ENCODE data around the gene ADAMTS3. TPM values are rescaled to one million over a fixed set of nuclear protein-coding genes. Genes with fewer than 3 reads are reported as not detected.

Gene ADAMTS3
- total RNA-seq, 1 donor from 2014 or later: 0.10 TPM

DNA sequence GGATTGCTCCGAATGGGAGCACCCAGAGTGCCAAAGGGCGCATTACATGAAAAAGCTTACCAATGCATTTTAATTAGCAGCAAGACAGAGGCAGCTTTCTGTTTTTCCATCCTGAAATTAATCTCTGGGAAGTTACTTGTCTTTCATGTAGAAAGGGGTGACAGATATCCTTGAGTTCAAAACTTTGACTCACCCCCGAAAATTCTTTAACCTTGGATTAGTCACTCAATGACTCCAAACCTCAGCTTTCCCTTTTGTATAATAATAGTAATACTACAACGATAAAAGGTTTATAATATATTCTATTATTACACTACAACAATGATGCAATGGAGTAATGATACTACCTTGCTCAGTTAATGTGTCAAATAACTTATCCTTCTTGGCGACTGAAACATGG, 126.3 kb downstream of the ADAMTS3 start:
- DNase-seq: no peak
- Mint-ChIP-seq H3K4me1 (ENCODE audit: low read depth, unreplicated experiment) (peaks cover 2% of the 10 kb centered on the region), H3K27ac (ENCODE audit: unreplicated experiment) (no peak overlapping the region), H3K27me3 (ENCODE audit: unreplicated experiment) (no peaks in the 10 kb centered on the region), H3K36me3 (ENCODE audit: unreplicated experiment) (no peaks in the 10 kb centered on the region), H3K4me3 (ENCODE audit: unreplicated experiment) (no peak overlapping the region), H3K9me3 (ENCODE audit: unreplicated experiment) (no peaks in the 10 kb centered on the region)
- TF ChIP-seq, protein P1, sequence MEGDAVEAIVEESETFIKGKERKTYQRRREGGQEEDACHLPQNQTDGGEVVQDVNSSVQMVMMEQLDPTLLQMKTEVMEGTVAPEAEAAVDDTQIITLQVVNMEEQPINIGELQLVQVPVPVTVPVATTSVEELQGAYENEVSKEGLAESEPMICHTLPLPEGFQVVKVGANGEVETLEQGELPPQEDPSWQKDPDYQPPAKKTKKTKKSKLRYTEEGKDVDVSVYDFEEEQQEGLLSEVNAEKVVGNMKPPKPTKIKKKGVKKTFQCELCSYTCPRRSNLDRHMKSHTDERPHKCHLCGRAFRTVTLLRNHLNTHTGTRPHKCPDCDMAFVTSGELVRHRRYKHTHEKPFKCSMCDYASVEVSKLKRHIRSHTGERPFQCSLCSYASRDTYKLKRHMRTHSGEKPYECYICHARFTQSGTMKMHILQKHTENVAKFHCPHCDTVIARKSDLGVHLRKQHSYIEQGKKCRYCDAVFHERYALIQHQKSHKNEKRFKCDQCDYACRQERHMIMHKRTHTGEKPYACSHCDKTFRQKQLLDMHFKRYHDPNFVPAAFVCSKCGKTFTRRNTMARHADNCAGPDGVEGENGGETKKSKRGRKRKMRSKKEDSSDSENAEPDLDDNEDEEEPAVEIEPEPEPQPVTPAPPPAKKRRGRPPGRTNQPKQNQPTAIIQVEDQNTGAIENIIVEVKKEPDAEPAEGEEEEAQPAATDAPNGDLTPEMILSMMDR (IDR thresholded peaks at IDR 0.05; ENCODE audit: partially characterized antibody, unreplicated experiment): no peak

DNA sequence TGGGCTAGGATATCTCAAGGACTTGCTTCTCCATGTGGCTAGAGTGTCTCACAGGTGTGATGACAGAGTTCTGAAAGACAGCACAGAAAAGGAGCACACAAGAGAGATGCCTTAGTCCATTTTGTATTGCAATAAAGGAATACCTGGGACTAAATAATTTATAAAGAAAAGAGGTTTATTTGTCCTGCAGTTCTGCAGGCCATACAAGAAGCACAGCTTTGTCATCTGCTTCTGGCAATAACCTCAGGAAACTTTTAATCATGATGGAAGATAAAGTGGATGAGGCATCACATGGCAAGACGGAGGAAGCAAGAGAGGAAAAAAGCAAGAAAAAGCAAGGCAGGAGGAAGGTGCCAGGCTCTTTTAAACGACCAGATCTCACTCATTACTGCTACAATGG, 126.9 kb downstream of the ADAMTS3 start:
- TF ChIP-seq, protein P1 (IDR thresholded peaks at IDR 0.05; ENCODE audit: partially characterized antibody, unreplicated experiment): no peak
- Mint-ChIP-seq H3K4me1 (ENCODE audit: low read depth, unreplicated experiment) (peaks cover 2% of the 10 kb centered on the region), H3K27ac (ENCODE audit: unreplicated experiment) (no peak overlapping the region)

DNA sequence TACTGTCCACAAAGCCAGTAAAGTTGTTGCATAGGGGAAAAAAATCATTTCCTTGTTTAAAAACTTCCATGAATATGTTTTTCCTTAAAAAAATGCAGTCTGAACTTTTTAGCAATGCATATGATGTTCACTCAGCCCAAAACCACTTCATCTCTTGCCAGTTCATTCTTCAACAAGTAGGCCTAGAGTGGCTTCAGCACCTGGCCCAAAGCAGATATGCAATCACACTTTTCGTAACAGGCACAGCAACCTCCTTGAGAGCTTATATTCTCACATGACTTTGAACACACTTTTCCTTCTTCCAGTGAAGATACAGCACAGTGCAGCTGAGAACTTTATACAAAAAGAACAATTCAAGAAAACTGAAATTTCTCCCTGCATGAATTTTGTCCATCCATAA, 128.6 kb downstream of the ADAMTS3 start:
- Mint-ChIP-seq H3K4me3 (ENCODE audit: unreplicated experiment) (no peak overlapping the region), H3K27me3 (ENCODE audit: unreplicated experiment) (no peaks in the 10 kb centered on the region), H3K36me3 (ENCODE audit: unreplicated experiment) (no peaks in the 10 kb centered on the region), H3K4me1 (ENCODE audit: low read depth, unreplicated experiment) (peaks cover 2% of the 10 kb centered on the region), H3K27ac (ENCODE audit: unreplicated experiment) (no peak overlapping the region), H3K9me3 (ENCODE audit: unreplicated experiment) (no peaks in the 10 kb centered on the region)
- DNase-seq: no peak
- TF ChIP-seq, protein P1 (IDR thresholded peaks at IDR 0.05; ENCODE audit: partially characterized antibody, unreplicated experiment): no peak

More for the DNA sequence above, 126.9 kb downstream of the ADAMTS3 start:
- no peaks in the 10 kb centered on the region for H3K9me3 Mint-ChIP-seq (ENCODE audit: unreplicated experiment)
- H3K4me3 Mint-ChIP-seq (ENCODE audit: unreplicated experiment): no peak overlapping the region
- no peaks in the 10 kb centered on the region for H3K27me3 Mint-ChIP-seq (ENCODE audit: unreplicated experiment)
- no peaks in the 10 kb centered on the region for H3K36me3 Mint-ChIP-seq (ENCODE audit: unreplicated experiment)
- DNase-seq: no peak

GRCh38 chr4:72432975-72433374, 136.0 kb downstream of the ADAMTS3 start:
- Mint-ChIP-seq H3K27ac (ENCODE audit: unreplicated experiment) (no peak overlapping the region), H3K4me3 (ENCODE audit: unreplicated experiment) (no peak overlapping the region), H3K9me3 (ENCODE audit: unreplicated experiment) (no peaks in the 10 kb centered on the region), H3K27me3 (ENCODE audit: unreplicated experiment) (no peaks in the 10 kb centered on the region), H3K4me1 (ENCODE audit: low read depth, unreplicated experiment) (no peaks in the 10 kb centered on the region), H3K36me3 (ENCODE audit: unreplicated experiment) (no peaks in the 10 kb centered on the region)
- TF ChIP-seq, protein P1 (IDR thresholded peaks at IDR 0.05; ENCODE audit: partially characterized antibody, unreplicated experiment): no peak
- no peak for DNase-seq

GRCh38 chr4:72432282-72432681, 136.7 kb downstream of the ADAMTS3 start:
- TF ChIP-seq, protein P1 (IDR thresholded peaks at IDR 0.05; ENCODE audit: partially characterized antibody, unreplicated experiment): no peak
- Mint-ChIP-seq H3K9me3 (ENCODE audit: unreplicated experiment) (no peaks in the 10 kb centered on the region), H3K36me3 (ENCODE audit: unreplicated experiment) (no peaks in the 10 kb centered on the region), H3K4me1 (ENCODE audit: low read depth, unreplicated experiment) (no peaks in the 10 kb centered on the region), H3K27me3 (ENCODE audit: unreplicated experiment) (no peaks in the 10 kb centered on the region), H3K4me3 (ENCODE audit: unreplicated experiment) (no peak overlapping the region), H3K27ac (ENCODE audit: unreplicated experiment) (no peak overlapping the region)
- no peak for DNase-seq
